HepG2 (cell line): ENCODE data around the gene PLOD2.

ENCODE experiments used
- CHD4 ChIP-seq: fragments of 200-600 bp; sonication (generic); IDR thresholded peaks from 2 replicates; pipeline ENCODE4 v1.7.0; 2017; ENCODE audit warnings: mild to moderate bottlenecking, low read length, borderline replicate concordance
- CTCF ChIP-seq: sonication (generic); formaldehyde crosslinking; IDR thresholded peaks from 2 replicates; pipeline ENCODE4 v1.5.0; 2020; ENCODE audit warnings: mild to moderate bottlenecking, missing genetic modification reagents, moderate library complexity
- HNRNPK ChIP-seq: fragments of 200-400 bp; formaldehyde crosslinking; IDR thresholded peaks from 2 replicates; pipeline ENCODE4 v1.6.1; 2018; ENCODE audit warnings: low read length, low read depth, moderate library complexity, mild to moderate bottlenecking; ENCODE audit not compliant: poor library complexity, severe bottlenecking
- KDM1A ChIP-seq: IDR thresholded peaks from 2 replicates; pipeline ENCODE4 v1.6.1; 2016; ENCODE audit warnings: missing compliant biosample characterization
- RAD21 ChIP-seq: fragments of 450-650 bp; formaldehyde crosslinking; IDR thresholded peaks from 2 replicates; pipeline ENCODE4 v1.5.0; 2020; ENCODE audit warnings: mild to moderate bottlenecking
- SIN3B ChIP-seq: fragments of 150-350 bp; IDR thresholded peaks from 2 replicates; pipeline ENCODE4 v1.6.1; 2014; ENCODE audit warnings: low read length
- SP4 ChIP-seq: sonication (generic); formaldehyde crosslinking; IDR thresholded peaks from 2 replicates; pipeline ENCODE4 v1.8.1; 2023; ENCODE audit warnings: mild to moderate bottlenecking, missing genetic modification reagents
- TAF1 ChIP-seq: sonication (generic); formaldehyde crosslinking; IDR thresholded peaks from 2 replicates; pipeline ENCODE4 v1.4.0; 2020; ENCODE audit warnings: missing genetic modification reagents
- TCF12 ChIP-seq, 2 experiments: fragments of 450-650 bp in 1 of 2; sonication (generic) in 1 of 2; formaldehyde crosslinking in 1 of 2; IDR thresholded peaks; 2 replicates each; pipeline versions ENCODE4 v1.6.1 to v1.8.0; 2017 to 2022; ENCODE audit warnings: antibody characterized with exemption in 1 of 2, mild to moderate bottlenecking in 1 of 2, missing genetic modification reagents in 1 of 2, moderate library complexity in 1 of 2
- ZNF501 ChIP-seq: sonication (generic); formaldehyde crosslinking; IDR thresholded peaks from 2 replicates; pipeline ENCODE4 v1.5.1; 2020; ENCODE audit warnings: mild to moderate bottlenecking, moderate library complexity, missing genetic modification reagents
- ZNF749 ChIP-seq: sonication (generic); formaldehyde crosslinking; IDR thresholded peaks from 2 replicates; pipeline ENCODE4 v1.8.0; 2022; ENCODE audit warnings: mild to moderate bottlenecking, missing genetic modification reagents, moderate library complexity, borderline replicate concordance
- TF ChIP-seq, protein P1 (sequence below): sonication (generic); formaldehyde crosslinking; IDR thresholded peaks from 2 replicates; pipeline ENCODE4 v1.5.1; 2020; ENCODE audit warnings: mild to moderate bottlenecking, missing genetic modification reagents
- TF ChIP-seq, protein P2 (sequence below): sonication (generic); formaldehyde crosslinking; IDR thresholded peaks from 2 replicates; pipeline ENCODE4 v1.4.0; 2020; ENCODE audit warnings: missing genetic modification reagents, low read depth, mild to moderate bottlenecking, borderline replicate concordance
- TF ChIP-seq, protein P3 (sequence below): IDR thresholded peaks from 2 replicates; pipeline ENCODE4 v1.6.1; 2016; ENCODE audit warnings: low read depth, borderline replicate concordance

DNA sequence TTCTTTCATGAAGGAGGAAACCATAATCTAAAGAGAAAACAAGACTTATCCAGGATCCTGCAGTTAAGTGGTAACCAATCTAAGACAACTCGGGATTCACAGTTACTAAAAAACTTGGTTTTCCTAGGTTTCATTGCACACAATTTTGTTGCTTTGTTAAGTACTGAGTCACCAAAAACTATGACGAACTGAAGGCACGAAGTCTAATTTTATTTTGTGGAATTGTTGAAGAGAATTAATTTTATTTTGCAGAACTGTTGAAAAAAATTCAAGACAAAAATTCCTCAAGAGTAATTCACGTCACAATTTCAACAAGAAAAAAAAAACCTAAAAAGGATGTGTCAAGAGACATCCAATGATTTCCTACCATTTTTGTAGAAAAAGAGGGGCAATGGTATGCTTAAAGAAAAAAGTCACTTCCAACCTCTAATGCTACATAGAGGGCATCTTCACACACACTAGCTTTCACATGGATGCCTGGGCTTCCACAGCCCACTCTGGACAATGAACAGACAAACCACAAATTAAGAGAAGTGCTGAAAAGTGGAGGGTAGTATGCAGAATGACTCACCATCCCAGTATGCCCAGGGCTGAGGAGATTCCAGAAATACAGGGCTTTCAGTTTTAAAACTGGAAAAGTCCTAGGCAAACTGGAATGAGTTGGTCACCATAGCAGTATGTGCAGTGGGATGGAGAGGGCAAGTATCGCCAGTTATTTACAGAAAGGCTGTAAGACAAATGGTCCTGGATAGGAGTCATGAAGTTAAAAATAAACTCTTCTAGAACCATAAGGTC lies 29.2 kb downstream of the PLOD2 start:
- TF ChIP-seq, protein P1, sequence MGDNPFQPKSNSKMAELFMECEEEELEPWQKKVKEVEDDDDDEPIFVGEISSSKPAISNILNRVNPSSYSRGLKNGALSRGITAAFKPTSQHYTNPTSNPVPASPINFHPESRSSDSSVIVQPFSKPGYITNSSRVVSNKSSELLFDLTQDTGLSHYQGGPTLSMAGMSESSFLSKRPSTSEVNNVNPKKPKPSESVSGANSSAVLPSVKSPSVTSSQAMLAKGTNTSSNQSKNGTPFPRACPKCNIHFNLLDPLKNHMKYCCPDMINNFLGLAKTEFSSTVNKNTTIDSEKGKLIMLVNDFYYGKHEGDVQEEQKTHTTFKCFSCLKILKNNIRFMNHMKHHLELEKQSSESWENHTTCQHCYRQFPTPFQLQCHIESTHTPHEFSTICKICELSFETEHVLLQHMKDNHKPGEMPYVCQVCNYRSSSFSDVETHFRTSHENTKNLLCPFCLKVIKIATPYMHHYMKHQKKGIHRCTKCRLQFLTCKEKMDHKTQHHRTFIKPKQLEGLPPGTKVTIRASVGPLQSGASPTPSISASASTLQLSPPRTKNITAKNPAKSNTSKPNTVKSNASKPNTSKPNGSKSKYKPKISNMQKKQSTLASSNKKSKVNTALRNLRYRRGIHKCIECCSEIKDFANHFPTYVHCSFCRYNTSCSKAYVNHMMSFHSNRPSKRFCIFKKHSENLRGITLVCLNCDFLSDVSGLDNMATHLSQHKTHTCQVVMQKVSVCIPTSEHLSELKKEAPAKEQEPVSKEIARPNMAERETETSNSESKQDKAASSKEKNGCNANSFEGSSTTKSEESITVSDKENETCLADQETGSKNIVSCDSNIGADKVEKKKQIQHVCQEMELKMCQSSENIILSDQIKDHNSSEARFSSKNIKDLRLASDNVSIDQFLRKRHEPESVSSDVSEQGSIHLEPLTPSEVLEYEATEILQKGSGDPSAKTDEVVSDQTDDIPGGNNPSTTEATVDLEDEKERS, result no peak
- no peak for TF ChIP-seq RAD21 (CRISPR knock-in tag)
- TF ChIP-seq CHD4, result no peak
- no peak for TF ChIP-seq KDM1A
- TF ChIP-seq SP4 (CRISPR knock-in tag), result no peak
- no peak for TF ChIP-seq ZNF501 (CRISPR knock-in tag)
- TF ChIP-seq CTCF (CRISPR knock-in tag), result no peak
- TF ChIP-seq, protein P2, sequence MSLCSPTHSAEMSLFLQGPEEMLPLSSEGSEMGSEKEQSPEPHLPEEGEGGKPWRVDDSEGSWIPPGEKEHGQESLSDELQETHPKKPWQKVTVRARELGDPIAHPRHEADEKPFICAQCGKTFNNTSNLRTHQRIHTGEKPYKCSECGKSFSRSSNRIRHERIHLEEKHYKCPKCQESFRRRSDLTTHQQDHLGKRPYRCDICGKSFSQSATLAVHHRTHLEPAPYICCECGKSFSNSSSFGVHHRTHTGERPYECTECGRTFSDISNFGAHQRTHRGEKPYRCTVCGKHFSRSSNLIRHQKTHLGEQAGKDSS (CRISPR knock-in tag), result no peak
- TF ChIP-seq HNRNPK, result no peak
- no peak for TF ChIP-seq ZNF749 (CRISPR knock-in tag)
- no peak for TF ChIP-seq TCF12 (IDR thresholded peaks at IDR 0.05)
- no peak for TF ChIP-seq TCF12 (CRISPR knock-in tag; IDR thresholded peaks at IDR 0.05)
- no peak for TF ChIP-seq TAF1 (CRISPR knock-in tag)
- TF ChIP-seq SIN3B, result no peak
- TF ChIP-seq, protein P3, sequence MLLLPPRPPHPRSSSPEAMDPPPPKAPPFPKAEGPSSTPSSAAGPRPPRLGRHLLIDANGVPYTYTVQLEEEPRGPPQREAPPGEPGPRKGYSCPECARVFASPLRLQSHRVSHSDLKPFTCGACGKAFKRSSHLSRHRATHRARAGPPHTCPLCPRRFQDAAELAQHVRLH, result no peak
